H1 (cell line): ENCODE measurements around the gene ZNF451. TPM values are rescaled to one million over a fixed set of nuclear protein-coding genes. Genes with fewer than 3 reads are reported as not detected.

Source experiments
- BCL11A ChIP-seq, 2 experiments: IDR thresholded peaks; one replicate each; pipeline ENCODE4 v1.6.1; 2011; ENCODE audit warnings: low read depth in 2 of 2, low read length in 2 of 2, mild to moderate bottlenecking in 2 of 2
- FOSL1 ChIP-seq: IDR thresholded peaks from 2 replicates; pipeline ENCODE4 v1.6.1; 2011; ENCODE audit warnings: mild to moderate bottlenecking, low read depth, low read length, moderate library complexity; ENCODE audit not compliant: insufficient read depth
- JUN ChIP-seq: IDR thresholded peaks from 2 replicates; pipeline ENCODE4 v1.6.1; 2011; ENCODE audit warnings: low read depth, mild to moderate bottlenecking, improper control_type of control experiment, low read length
- JUND ChIP-seq: IDR thresholded peaks from 2 replicates; pipeline ENCODE4 v1.6.1; 2011; ENCODE audit warnings: mild to moderate bottlenecking, improper control_type of control experiment, low read length
- POLR2A ChIP-seq, 2 experiments: IDR thresholded peaks; 1 replicate in 1 of 2; 2 replicates in 1 of 2; pipeline ENCODE4 v1.6.1; 2011; ENCODE audit warnings: low read depth in 2 of 2, low read length in 2 of 2, mild to moderate bottlenecking in 2 of 2; ENCODE audit errors: control extremely low read depth in 1 of 2
- SIX5 ChIP-seq: IDR thresholded peaks from 2 replicates; pipeline ENCODE4 v1.6.1; 2011; ENCODE audit warnings: mild to moderate bottlenecking, low read depth, low read length
- TAF1 ChIP-seq: IDR thresholded peaks from 2 replicates; pipeline ENCODE4 v1.6.1; 2011; ENCODE audit warnings: mild to moderate bottlenecking, low read depth, low read length
- TEAD4 ChIP-seq: IDR thresholded peaks from 2 replicates; pipeline ENCODE4 v1.6.1; 2012; ENCODE audit warnings: low read depth, low read length, inconsistent platforms, mixed read lengths
- polyA plus RNA-seq, 7 experiments: library from polyadenylated mRNA; depleted of rRNA in 3 of 7; stranded (reverse) in 5 of 7; unstranded in 2 of 7; fragments of >200 nt in 5 of 7; fragments of 200-250 nt in 2 of 7; gene quantifications; 1 replicate in 5 of 7; 2 replicates in 1 of 7; 4 replicates in 1 of 7; pipeline versions ENCODE4 v1.2.1 to v1.2.3, GENCODE V29; 2011 to 2013; ENCODE audit warnings: missing spikeins in 2 of 7, mixed read lengths in 2 of 7
- total RNA-seq: library from RNA; stranded (reverse); fragmentation: NEBNext Ultra II Directional; extraction: Animal tissue kit (Norgen Biotek cat#: 25700); gene quantifications from 2 replicates; pipeline ENCODE4 v1.2.1, GENCODE V29; 2021
- TF ChIP-seq, protein P1 (sequence below): fragments of 300-600 bp; sonication (generic); IDR thresholded peaks from 2 replicates; pipeline ENCODE4 v1.7.1; 2012; ENCODE audit warnings: low read length, moderate library complexity, mild to moderate bottlenecking, inconsistent platforms; ENCODE audit not compliant: insufficient replicate concordance
- TF ChIP-seq, protein P2 (sequence below): IDR thresholded peaks from 2 replicates; pipeline ENCODE4 v1.6.1; 2011; ENCODE audit warnings: low read length, improper control_type of control experiment
- TF ChIP-seq, protein P3 (sequence below): IDR thresholded peaks from 2 replicates; pipeline ENCODE4 v1.6.1; 2012; ENCODE audit warnings: inconsistent platforms

ZNF451 gene
- total and polyA plus RNA-seq, 2 of the 8 experiments (the other 6 are each of a cell fraction or from before 2014, with no cell fraction given), result 10.7 to 56.8 TPM

DNA sequence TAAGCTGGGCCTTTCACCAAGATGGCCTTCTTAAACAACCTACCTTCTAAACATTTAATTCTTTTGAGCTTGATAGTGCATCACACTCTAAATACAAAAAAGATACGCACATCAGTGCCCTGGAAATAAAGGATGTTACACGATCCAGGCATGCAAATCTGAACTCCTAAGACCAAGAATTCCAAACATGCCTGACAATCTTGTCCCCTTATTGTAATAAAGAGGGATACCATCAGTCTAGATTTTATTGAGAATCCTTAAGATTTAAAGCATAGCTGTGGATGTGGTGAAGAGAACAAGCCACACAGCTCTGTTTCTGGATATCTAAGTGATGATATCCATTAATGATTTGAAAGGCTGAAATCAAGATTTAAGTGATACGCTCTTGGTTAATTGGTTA lies 13.0 kb downstream of the ZNF451 start (continued):
- TF ChIP-seq, protein P1, sequence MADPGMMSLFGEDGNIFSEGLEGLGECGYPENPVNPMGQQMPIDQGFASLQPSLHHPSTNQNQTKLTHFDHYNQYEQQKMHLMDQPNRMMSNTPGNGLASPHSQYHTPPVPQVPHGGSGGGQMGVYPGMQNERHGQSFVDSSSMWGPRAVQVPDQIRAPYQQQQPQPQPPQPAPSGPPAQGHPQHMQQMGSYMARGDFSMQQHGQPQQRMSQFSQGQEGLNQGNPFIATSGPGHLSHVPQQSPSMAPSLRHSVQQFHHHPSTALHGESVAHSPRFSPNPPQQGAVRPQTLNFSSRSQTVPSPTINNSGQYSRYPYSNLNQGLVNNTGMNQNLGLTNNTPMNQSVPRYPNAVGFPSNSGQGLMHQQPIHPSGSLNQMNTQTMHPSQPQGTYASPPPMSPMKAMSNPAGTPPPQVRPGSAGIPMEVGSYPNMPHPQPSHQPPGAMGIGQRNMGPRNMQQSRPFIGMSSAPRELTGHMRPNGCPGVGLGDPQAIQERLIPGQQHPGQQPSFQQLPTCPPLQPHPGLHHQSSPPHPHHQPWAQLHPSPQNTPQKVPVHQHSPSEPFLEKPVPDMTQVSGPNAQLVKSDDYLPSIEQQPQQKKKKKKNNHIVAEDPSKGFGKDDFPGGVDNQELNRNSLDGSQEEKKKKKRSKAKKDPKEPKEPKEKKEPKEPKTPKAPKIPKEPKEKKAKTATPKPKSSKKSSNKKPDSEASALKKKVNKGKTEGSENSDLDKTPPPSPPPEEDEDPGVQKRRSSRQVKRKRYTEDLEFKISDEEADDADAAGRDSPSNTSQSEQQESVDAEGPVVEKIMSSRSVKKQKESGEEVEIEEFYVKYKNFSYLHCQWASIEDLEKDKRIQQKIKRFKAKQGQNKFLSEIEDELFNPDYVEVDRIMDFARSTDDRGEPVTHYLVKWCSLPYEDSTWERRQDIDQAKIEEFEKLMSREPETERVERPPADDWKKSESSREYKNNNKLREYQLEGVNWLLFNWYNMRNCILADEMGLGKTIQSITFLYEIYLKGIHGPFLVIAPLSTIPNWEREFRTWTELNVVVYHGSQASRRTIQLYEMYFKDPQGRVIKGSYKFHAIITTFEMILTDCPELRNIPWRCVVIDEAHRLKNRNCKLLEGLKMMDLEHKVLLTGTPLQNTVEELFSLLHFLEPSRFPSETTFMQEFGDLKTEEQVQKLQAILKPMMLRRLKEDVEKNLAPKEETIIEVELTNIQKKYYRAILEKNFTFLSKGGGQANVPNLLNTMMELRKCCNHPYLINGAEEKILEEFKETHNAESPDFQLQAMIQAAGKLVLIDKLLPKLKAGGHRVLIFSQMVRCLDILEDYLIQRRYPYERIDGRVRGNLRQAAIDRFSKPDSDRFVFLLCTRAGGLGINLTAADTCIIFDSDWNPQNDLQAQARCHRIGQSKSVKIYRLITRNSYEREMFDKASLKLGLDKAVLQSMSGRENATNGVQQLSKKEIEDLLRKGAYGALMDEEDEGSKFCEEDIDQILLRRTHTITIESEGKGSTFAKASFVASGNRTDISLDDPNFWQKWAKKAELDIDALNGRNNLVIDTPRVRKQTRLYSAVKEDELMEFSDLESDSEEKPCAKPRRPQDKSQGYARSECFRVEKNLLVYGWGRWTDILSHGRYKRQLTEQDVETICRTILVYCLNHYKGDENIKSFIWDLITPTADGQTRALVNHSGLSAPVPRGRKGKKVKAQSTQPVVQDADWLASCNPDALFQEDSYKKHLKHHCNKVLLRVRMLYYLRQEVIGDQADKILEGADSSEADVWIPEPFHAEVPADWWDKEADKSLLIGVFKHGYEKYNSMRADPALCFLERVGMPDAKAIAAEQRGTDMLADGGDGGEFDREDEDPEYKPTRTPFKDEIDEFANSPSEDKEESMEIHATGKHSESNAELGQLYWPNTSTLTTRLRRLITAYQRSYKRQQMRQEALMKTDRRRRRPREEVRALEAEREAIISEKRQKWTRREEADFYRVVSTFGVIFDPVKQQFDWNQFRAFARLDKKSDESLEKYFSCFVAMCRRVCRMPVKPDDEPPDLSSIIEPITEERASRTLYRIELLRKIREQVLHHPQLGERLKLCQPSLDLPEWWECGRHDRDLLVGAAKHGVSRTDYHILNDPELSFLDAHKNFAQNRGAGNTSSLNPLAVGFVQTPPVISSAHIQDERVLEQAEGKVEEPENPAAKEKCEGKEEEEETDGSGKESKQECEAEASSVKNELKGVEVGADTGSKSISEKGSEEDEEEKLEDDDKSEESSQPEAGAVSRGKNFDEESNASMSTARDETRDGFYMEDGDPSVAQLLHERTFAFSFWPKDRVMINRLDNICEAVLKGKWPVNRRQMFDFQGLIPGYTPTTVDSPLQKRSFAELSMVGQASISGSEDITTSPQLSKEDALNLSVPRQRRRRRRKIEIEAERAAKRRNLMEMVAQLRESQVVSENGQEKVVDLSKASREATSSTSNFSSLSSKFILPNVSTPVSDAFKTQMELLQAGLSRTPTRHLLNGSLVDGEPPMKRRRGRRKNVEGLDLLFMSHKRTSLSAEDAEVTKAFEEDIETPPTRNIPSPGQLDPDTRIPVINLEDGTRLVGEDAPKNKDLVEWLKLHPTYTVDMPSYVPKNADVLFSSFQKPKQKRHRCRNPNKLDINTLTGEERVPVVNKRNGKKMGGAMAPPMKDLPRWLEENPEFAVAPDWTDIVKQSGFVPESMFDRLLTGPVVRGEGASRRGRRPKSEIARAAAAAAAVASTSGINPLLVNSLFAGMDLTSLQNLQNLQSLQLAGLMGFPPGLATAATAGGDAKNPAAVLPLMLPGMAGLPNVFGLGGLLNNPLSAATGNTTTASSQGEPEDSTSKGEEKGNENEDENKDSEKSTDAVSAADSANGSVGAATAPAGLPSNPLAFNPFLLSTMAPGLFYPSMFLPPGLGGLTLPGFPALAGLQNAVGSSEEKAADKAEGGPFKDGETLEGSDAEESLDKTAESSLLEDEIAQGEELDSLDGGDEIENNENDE, result no peak
- TF ChIP-seq BCL11A (IDR thresholded peaks at IDR 0.05; ENCODE audit: low read depth in 2 of 2, low read length in 2 of 2) (no peak), JUND (no peak), TAF1 (no peak), POLR2A (IDR thresholded peaks at IDR 0.05; ENCODE audit: control extremely low read depth in 1 of 2, low read depth in 2 of 2, low read length in 2 of 2) (no peak), SIX5 (no peak), TEAD4 (no peak), FOSL1 (no peak), JUN (no peak)
- TF ChIP-seq, protein P2, sequence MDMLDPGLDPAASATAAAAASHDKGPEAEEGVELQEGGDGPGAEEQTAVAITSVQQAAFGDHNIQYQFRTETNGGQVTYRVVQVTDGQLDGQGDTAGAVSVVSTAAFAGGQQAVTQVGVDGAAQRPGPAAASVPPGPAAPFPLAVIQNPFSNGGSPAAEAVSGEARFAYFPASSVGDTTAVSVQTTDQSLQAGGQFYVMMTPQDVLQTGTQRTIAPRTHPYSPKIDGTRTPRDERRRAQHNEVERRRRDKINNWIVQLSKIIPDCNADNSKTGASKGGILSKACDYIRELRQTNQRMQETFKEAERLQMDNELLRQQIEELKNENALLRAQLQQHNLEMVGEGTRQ, result no peak
- TF ChIP-seq, protein P3, sequence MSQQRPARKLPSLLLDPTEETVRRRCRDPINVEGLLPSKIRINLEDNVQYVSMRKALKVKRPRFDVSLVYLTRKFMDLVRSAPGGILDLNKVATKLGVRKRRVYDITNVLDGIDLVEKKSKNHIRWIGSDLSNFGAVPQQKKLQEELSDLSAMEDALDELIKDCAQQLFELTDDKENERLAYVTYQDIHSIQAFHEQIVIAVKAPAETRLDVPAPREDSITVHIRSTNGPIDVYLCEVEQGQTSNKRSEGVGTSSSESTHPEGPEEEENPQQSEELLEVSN, result no peak
